CD4-positive, alpha-beta T cell treated with Interleukin-4 for 4 hours (primary cell): ENCODE measurements around the gene TVP23C.

ENCODE experiments used
- DNase-seq: peaks from one replicate; pipeline ENCODE4 v3.0.0-alpha.2; 2020

Gene TVP23C

GRCh38 chr17:15462976-15463772, 100.1 kb downstream of the TVP23C start:
- DNase-seq, result no peak

GRCh38 chr17:15457723-15458094, 105.6 kb downstream of the TVP23C start:
- no peak for DNase-seq

GRCh38 chr17:15456972-15457722, 106.1 kb downstream of the TVP23C start:
- DNase-seq, result no peak

- no peak for DNase-seq
Measured at GRCh38 chr17:15456496-15456895, 106.8 kb downstream of the TVP23C start.

- DNase-seq, result no peak
Measured at GRCh38 chr17:15454346-15454745, 108.9 kb downstream of the TVP23C start.

GRCh38 chr17:15453782-15454181, 109.5 kb downstream of the TVP23C start:
- DNase-seq, result no peak

- no peak for DNase-seq
Measured at GRCh38 chr17:15453246-15453645, 110.0 kb downstream of the TVP23C start.

GRCh38 chr17:15452746-15453145, 110.5 kb downstream of the TVP23C start:
- no peak for DNase-seq
